CD4-positive, alpha-beta T cell treated with Interleukin-17A for 4 hours (primary cell): Measurements from ENCODE around the gene ZNF613.
"Not testable (repeated sequence)": the region's sequence is repeated elsewhere in the genome, so short reads cannot be mapped to it uniquely, and the experiment has no call there.

Experiments
- DNase-seq: peaks from one replicate; pipeline ENCODE4 v3.0.0-alpha.2; 2020; ENCODE audit warnings: mixed read lengths

ZNF613 gene

GRCh38 chr19:51926784-51927741 is at the start of gene ZNF613:
ZNF613 (plus strand) TSS chr19:51927472; CDS start chr19:51936221, 8,749 bp downstream.
- DNase-seq = peak; percentile 86

- no peak for DNase-seq
Measured at GRCh38 chr19:51882518-51882917, 44.8 kb upstream of the ZNF613 start.

- DNase-seq = no peak
Measured at GRCh38 chr19:51884713-51885112, 42.6 kb upstream of the ZNF613 start.

- peak; percentile 66 for DNase-seq
Measured at GRCh38 chr19:51887522-51888498, 39.5 kb upstream of the ZNF613 start, which contains the start of gene ZNF577. ZNF577 (minus strand) TSS chr19:51887951; CDS start chr19:51880382, 7,569 bp downstream.

GRCh38 chr19:51889934-51890333 is 37.3 kb upstream of the ZNF613 start:
- DNase-seq = no peak

- DNase-seq = no peak
Measured at GRCh38 chr19:51891193-51891747, 36.0 kb upstream of the ZNF613 start.

GRCh38 chr19:51901860-51902259 is 25.4 kb upstream of the ZNF613 start:
- DNase-seq = no peak

GRCh38 chr19:51903192-51903591 is 24.1 kb upstream of the ZNF613 start:
- no peak for DNase-seq

GRCh38 chr19:51904331-51905165 is 22.7 kb upstream of the ZNF613 start, which contains the start of gene ZNF649:
ZNF649 (minus strand) TSS chr19:51905017; CDS start chr19:51900107, 4,910 bp downstream.
- DNase-seq = peak; percentile 83

GRCh38 chr19:51905206-51905605 is 22.1 kb upstream of the ZNF613 start:
- no peak for DNase-seq

- DNase-seq = not testable (repeated sequence)
Measured at GRCh38 chr19:51905639-51906038, 21.6 kb upstream of the ZNF613 start.

- not testable (repeated sequence) for DNase-seq
Measured at GRCh38 chr19:51906108-51906507, 21.2 kb upstream of the ZNF613 start.

- DNase-seq = not testable (repeated sequence)
Measured at GRCh38 chr19:51907981-51908380, 19.3 kb upstream of the ZNF613 start.

- no peak for DNase-seq
Measured at GRCh38 chr19:51915324-51915867, 11.9 kb upstream of the ZNF613 start.

GRCh38 chr19:51916167-51916566 is 11.1 kb upstream of the ZNF613 start:
- DNase-seq = no peak

- DNase-seq = no peak
Measured at GRCh38 chr19:51919606-51920005, 7.7 kb upstream of the ZNF613 start.

GRCh38 chr19:51921949-51922348 is 5.3 kb upstream of the ZNF613 start:
- no peak for DNase-seq

GRCh38 chr19:51926426-51926783 is 867 bp upstream of the ZNF613 start:
- no peak for DNase-seq

- no peak for DNase-seq
Measured at GRCh38 chr19:51927859-51928258, 587 bp downstream of the ZNF613 start.

GRCh38 chr19:51931921-51932320 is 4.6 kb downstream of the ZNF613 start:
- DNase-seq = no peak

GRCh38 chr19:51938936-51939335 is 11.7 kb downstream of the ZNF613 start:
- DNase-seq = no peak
